ENCODE results near the gene RAPGEF4.

The RAPGEF4 gene

GRCh38 chr2:172964511-172965139, 229.0 kb downstream of the RAPGEF4 start:
- in situ Hi-C loops (cut with MboI; ENCODE audit: low pct_unique_long_range_greater_than_20kb, low sequenced_read_pairs, unreplicated experiment): no loop called here
- TF ChIP-seq CTCF (IDR thresholded peaks at IDR 0.05; ENCODE audit: extremely low read depth, insufficient read depth, missing control alignments): no peak
- DNase-seq (ENCODE audit: low spot score): no peak

GRCh38 chr2:172965433-172966212, 230.0 kb downstream of the RAPGEF4 start:
- TF ChIP-seq CTCF (IDR thresholded peaks at IDR 0.05; ENCODE audit: extremely low read depth, insufficient read depth, missing control alignments): no peak
- in situ Hi-C loops (cut with MboI; ENCODE audit: low pct_unique_long_range_greater_than_20kb, low sequenced_read_pairs, unreplicated experiment): no loop called here
- DNase-seq (ENCODE audit: low spot score): no peak

- TF ChIP-seq CTCF (IDR thresholded peaks at IDR 0.05; ENCODE audit: extremely low read depth, insufficient read depth, missing control alignments): no peak
- in situ Hi-C loops (cut with MboI; ENCODE audit: low pct_unique_long_range_greater_than_20kb, low sequenced_read_pairs, unreplicated experiment): no loop called here
- DNase-seq (ENCODE audit: low spot score): no peak
These were observed 231.7 kb downstream of the RAPGEF4 start for GRCh38 chr2:172967036-172967982.

GRCh38 chr2:172968061-172968469, 232.4 kb downstream of the RAPGEF4 start:
- no peak for TF ChIP-seq CTCF (IDR thresholded peaks at IDR 0.05; ENCODE audit: extremely low read depth, insufficient read depth, missing control alignments)
- no peak for DNase-seq (ENCODE audit: low spot score)
- in situ Hi-C loops (cut with MboI; ENCODE audit: low pct_unique_long_range_greater_than_20kb, low sequenced_read_pairs, unreplicated experiment): no loop called here

DNA sequence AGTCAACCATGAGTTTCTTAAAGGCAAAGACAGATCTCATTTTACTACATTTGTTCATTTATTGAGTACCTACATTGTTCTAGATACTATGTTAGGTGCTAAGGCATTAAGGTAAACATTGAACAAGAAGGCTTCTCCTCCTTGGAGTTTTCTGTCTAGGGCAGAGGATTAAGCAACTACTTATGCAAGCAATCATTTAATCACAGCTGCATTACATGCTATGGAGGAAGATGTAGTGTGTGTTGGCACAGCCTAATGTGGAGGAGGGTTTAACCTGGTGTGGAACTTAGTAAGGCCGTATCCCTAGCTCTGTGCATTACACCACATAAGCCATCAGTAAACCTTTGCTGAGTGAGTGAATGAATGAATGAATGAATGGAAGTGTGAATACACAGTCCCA, 233.5 kb downstream of the RAPGEF4 start:
- in situ Hi-C loops (cut with MboI; ENCODE audit: low pct_unique_long_range_greater_than_20kb, low sequenced_read_pairs, unreplicated experiment): no loop called here
- TF ChIP-seq CTCF (IDR thresholded peaks at IDR 0.05; ENCODE audit: extremely low read depth, insufficient read depth, missing control alignments): no peak
- no peak for DNase-seq (ENCODE audit: low spot score)

DNA sequence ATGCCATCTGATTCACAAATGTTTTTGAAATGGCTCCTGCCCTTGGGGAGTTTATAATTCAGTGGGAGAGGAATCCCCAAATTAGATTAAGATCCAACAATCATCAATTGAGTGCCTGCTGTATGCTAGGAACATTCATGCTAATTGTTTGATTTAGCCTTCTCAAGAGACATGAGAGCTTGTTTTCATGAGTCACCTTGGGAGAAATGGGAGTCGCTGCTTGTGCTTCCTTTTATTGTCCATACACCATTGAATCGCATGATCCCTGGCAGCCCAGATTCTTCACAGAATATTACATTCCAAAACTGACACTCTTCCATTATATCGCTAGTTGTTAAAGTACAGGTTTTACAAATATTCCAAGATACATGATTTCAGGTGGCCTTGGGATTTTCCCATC, 234.0 kb downstream of the RAPGEF4 start:
- in situ Hi-C loops (cut with MboI; ENCODE audit: low pct_unique_long_range_greater_than_20kb, low sequenced_read_pairs, unreplicated experiment): no loop called here
- no peak for TF ChIP-seq CTCF (IDR thresholded peaks at IDR 0.05; ENCODE audit: extremely low read depth, insufficient read depth, missing control alignments)
- DNase-seq (ENCODE audit: low spot score): no peak
